ENCODE data around the gene TMEM179B.
"Not testable (repeated sequence)": the region's sequence is repeated elsewhere in the genome, so short reads cannot be mapped to it uniquely, and the experiment has no call there.

Gene TMEM179B

GRCh38 chr11:62787005-62787759, at the start of gene TMEM179B:
Gene TMEM179B (plus strand): TSS chr11:62787402. CDS start chr11:62787432, 30 bp downstream.
- DNase-seq, result peak; percentile 98

- no peak for DNase-seq
Measured at GRCh38 chr11:62747475-62748160, 39.6 kb upstream of the TMEM179B start.

GRCh38 chr11:62749931-62750330, 37.3 kb upstream of the TMEM179B start:
- not testable (repeated sequence) for DNase-seq

- DNase-seq, result no peak
Measured at GRCh38 chr11:62752177-62752785, 34.9 kb upstream of the TMEM179B start.

GRCh38 chr11:62752994-62753735, 34.0 kb upstream of the TMEM179B start:
- no peak for DNase-seq

- DNase-seq, result peak; percentile 98
Measured at GRCh38 chr11:62753736-62754603, 33.2 kb upstream of the TMEM179B start, which contains the start of gene ZBTB3. Gene ZBTB3 (minus strand): TSS chr11:62754160. CDS start chr11:62753664, 496 bp downstream.

- no peak for DNase-seq
Measured at GRCh38 chr11:62755086-62755615, 32.1 kb upstream of the TMEM179B start.

- DNase-seq, result no peak
Measured at GRCh38 chr11:62757846-62758788, 29.1 kb upstream of the TMEM179B start.

GRCh38 chr11:62760867-62761227, 26.4 kb upstream of the TMEM179B start:
- not testable (repeated sequence) for DNase-seq

GRCh38 chr11:62770778-62771143, 16.4 kb upstream of the TMEM179B start:
- no peak for DNase-seq

- peak; percentile 96 for DNase-seq
Measured at GRCh38 chr11:62771144-62772021, 15.8 kb upstream of the TMEM179B start, which contains the start of gene TAF6L. Gene TAF6L (plus strand): TSS chr11:62771396. CDS start chr11:62775784, 4,388 bp downstream.

- DNase-seq, result no peak
Measured at GRCh38 chr11:62774407-62774806, 12.8 kb upstream of the TMEM179B start.

- no peak for DNase-seq
Measured at GRCh38 chr11:62775646-62776045, 11.6 kb upstream of the TMEM179B start.

- no peak for DNase-seq
Measured at GRCh38 chr11:62777389-62777788, 9.8 kb upstream of the TMEM179B start.

GRCh38 chr11:62778441-62778840, 8.8 kb upstream of the TMEM179B start:
- DNase-seq, result no peak

- no peak for DNase-seq
Measured at GRCh38 chr11:62782753-62783152, 4.4 kb upstream of the TMEM179B start.

- peak; percentile 84 for DNase-seq
Measured at GRCh38 chr11:62786318-62787004, 741 bp upstream of the TMEM179B start.

- no peak for DNase-seq
Measured at GRCh38 chr11:62788991-62789390, 1.8 kb downstream of the TMEM179B start.

GRCh38 chr11:62789576-62789975, 2.4 kb downstream of the TMEM179B start:
- DNase-seq, result no peak
